Kidney tubule cell (primary cell): ENCODE measurements around the gene SLC27A2.
A peak's percentile ranks its signal among the peaks of the same experiment; 100 is the strongest.
"Not testable (repeated sequence)": the region's sequence is repeated elsewhere in the genome, so short reads cannot be mapped to it uniquely, and the experiment has no call there.

Source experiments
- DNase-seq: peaks from one replicate; pipeline ENCODE4 v3.0.0-alpha.2; 2018; ENCODE audit warnings: low spot score

SLC27A2 gene

DNA sequence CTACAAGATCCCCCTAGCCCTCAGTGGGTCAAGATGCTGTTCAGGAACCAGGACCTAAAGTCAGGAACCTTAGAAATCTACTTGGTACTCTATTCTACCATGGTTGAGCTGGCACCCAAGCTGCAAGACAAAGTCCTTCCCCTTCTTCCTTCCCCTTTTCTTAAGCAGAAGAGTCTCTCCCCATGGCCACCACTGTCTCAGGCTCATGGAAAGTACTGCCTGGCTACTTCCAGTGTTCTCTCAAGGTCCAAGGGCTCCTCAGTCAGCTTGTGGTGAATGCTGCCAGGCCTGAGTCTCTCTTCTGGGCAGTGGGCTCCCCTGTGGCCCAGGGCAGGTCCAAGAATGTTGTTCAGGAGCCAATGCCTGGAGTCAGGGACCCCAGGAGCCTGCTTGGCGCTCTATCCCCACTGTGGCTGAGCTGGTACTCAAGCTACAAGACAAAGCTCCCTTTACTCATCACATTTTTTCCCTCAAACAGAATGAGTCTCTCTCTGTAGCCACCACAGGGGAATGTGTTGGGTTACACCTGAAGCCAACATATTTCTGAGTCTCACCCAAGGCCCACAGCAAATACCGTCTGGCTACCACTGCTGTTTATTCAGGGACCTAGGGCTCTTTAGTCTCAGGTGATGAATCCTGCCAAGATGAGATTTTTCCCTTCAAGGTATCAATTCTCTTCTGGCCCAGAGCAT is 18.1 kb upstream of the SLC27A2 start:
- DNase-seq: peak; percentile 48

DNA sequence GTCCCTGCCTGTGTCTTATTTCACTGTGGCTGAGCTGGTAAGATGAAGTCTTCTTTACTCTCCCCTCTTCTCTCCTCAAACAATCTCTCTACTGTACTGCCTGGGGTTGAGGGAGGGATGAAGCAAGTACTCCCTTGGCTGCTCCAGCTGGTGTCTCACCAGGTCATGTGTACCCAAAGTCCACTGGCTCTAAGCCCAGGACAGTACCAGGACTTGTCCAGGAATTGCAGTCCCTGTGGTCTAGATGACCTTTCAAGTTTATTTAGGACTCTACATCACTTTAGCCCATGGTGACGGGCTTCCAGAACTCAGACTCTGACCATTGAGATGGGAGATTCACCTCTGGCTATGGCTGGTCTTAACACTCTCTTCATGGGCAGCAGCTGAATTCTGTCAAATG is 17.5 kb upstream of the SLC27A2 start:
- no peak for DNase-seq

DNA sequence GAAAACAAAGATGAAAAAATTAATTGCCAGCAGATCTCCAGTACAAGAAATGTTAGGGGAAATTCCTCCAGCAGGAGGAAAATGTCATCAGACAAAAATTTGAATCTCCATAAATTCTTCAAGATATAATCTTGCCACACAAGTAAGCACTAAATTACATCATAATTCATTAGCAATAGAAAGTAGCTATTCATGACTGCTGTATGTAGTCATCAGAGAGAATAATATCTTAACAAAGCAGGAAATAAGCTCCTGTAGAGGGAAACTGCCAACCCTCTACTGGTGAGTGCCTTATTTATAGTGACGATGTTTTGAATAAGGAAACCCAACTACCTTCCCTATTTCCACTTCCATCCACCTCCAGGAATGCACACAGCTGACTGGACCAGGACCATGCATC is 15.8 kb upstream of the SLC27A2 start:
- DNase-seq: peak; percentile 80

DNA sequence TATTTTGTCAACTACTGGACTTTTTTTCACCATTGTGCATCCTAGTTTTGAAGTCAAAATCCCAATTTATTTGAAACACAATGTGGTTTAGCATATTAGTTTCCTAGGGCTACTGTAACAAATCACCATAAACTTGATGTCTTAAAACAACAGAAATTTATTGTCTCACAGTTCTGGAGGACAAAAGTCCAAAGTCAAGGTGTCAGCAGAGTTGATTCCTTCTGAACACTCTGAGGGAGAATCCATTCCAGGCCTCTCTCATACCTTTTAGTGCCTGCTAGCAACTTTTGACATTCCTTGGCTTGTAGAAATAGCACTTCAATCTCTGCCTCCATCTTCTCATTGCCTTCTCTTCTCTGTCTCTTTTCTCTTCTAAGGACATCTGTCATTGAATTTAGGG is 14.9 kb upstream of the SLC27A2 start:
- DNase-seq: no peak

DNA sequence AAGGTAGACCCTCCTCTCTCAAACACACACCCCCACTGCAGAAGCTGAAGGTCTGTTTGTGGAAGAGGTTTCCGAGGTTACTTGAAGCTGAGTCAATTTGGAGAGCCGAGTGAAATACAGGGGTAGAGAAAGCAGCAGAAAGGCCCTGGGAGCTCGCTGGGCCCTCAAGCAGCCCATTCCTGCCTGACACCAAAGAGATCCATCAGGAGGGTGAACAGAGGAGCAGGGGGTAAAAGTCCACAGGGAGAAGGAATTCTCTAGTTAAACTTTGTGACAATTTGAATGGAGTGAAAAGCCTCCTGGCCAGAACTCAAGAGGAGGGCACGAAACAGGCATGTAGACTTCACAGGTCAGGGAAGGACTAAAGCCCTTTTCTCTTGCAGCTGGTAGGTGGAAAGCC is 13.6 kb upstream of the SLC27A2 start:
- no peak for DNase-seq

DNA sequence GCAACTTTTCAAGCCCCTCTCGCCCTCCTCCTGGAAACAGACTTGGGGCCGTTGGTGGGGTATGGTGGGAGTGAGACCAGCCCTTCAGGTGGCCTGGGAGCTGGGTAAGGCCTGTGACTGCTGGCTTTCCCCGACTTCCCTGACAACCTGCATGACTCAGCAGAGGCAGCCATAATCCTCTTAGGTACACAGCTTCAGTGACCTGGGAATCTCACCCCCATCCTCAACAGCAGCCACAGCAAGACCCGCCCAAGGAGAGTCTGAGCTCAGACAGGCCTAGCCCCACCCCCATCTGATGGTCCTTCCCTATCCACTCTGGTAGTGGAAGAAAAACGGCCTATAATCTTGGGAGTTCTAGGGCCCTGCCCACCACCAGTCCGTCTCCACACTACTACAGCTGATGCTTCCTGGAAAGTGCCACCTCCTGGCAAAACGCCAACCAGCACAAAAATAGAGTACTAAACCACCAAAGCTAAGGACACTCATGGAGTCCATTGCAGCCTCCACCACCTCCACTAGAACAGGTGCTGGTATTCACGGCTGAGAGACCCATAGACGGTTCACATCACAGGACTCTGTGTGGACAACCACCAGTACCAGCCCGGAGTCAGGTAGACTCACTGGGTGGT is 13.1 kb upstream of the SLC27A2 start:
- DNase-seq: peak; percentile 34

DNA sequence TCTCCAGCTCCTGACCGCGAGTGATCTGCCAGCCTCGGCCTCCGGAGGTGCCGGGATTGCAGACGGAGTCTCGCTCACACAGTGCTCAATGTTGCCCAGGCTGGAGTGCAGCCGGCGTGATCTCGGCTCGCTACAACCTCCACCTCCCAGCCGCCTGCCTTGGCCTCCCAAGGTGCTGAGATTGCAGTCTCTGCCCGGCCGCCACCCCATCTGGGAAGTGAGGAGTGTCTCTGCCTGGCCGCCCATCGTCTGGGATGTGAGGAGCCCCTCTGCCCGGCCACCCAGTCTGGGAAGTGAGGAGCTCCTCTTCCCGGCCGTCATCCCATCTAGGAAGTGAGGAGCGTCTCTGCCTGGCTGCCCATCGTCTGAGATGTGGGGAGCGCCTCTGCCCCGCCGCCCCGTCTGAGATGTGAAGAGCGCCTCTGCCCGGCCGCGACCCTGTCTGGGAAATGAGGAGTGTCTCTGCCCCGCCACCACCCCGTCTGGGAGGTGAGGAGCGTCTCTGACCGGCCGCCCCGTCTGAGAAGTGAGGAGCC is 9.6 kb upstream of the SLC27A2 start:
- not testable (repeated sequence) for DNase-seq

DNA sequence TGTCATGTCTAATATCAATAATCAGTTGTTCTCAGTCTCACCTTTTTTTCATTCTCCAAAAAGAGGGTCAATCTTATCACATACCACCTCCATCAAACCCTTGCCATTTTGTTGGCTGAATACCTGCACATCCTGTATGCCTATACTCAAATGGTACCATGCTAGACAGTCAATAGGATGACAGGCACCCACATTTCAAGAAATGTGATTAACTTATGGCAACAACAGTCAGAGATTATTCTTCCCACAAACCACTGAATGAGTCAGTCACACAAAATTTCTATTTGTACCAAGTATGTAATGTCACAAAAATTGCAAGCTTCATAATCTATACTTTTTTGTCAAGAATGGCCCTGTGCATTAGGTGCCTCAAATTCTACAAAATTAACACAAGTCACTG is 5.1 kb upstream of the SLC27A2 start:
- DNase-seq: no peak

DNA sequence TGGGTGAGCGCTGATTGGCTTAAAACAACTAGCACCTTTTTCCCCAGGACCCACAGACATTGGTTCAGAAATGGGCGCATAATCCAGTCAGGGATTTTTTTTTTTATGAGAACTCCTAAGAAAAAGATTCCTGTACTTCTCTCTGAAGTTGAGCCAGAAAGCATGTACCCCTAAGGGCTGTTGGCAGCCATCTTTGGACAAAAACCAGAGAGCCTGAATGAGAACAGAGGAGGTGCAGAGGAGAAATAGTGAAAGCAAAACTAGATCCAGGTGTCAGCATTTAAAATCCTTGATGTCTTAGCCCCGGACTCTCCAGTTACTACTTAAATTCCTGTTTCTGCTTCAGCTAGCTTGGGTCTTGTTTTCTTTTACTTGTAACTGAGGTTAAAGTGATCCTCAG is 1.9 kb upstream of the SLC27A2 start:
- DNase-seq: no peak

DNA sequence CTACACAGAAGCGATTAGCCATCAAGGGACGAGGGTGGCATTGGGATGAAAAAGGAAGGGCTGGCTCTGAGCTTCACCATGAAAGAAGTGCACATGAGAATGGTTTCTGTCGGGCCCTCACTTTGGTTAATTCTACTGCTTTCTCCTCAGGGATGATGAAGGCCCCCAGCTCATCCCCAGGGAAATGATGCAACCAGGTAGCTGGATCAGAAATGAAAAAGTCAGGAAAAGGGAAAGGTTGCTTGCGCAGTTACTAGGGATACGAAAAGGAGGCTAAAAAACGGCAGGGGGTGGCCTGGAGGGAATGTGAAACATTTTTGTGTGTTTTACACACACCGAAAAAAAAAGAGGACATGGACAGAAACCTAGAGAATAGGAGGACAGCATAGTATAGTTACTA is 1.4 kb upstream of the SLC27A2 start:
- DNase-seq: no peak

DNA sequence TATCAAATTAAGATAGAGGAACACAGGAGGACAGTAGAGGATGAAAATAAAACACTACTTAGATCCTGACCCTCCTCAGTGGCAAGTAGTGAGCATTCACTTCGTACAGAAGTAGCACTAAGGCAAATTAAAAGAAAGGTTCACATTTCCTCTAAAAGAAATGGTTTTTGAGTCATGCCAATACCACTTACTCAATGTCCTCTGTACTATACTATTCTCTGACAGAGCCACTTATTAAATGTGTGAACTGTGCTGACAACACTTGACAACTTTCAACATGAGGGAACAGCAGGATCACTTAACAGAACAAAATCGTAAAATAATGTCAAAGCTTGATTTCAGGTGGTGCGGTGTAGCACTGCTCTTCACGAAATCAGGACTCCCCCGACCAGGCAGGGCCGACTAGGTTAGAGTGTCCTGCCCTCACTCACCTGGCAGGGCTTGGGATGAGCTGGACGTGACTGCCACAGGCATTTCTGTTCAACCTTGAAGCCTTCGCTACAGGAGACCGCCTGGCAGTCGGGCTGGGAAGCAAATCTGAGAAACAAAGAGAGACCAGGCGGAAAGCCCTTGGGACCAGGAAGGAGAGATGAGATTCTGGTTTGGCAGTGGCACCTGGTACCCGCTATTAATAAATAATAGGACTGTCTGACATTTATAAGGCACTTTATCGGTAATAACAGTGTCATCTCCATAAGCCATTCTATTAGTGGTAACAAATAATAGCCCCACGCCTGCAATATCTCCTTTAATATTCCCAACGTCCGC is 611 bp upstream of the SLC27A2 start:
- peak; percentile 27 for DNase-seq

DNA sequence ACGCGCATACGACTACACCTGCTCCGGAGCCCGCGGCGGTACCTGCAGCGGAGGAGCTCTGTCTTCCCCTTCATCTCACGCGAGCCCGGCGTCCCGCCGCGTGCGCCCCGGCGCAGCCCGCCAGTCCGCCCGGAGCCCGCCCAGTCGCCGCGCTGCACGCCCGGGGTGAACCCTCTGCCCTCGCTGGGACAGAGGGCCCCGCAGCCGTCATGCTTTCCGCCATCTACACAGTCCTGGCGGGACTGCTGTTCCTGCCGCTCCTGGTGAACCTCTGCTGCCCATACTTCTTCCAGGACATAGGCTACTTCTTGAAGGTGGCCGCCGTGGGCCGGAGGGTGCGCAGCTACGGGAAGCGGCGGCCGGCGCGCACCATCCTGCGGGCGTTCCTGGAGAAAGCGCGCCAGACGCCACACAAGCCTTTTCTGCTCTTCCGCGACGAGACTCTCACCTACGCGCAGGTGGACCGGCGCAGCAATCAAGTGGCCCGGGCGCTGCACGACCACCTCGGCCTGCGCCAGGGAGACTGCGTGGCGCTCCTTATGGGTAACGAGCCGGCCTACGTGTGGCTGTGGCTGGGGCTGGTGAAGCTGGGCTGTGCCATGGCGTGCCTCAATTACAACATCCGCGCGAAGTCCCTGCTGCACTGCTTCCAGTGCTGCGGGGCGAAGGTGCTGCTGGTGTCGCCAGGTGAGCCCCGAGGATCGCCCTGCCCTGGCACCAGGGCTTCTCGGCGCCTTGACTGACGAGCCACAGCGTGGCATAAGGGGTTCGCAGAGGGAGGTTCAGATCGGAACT is 420 bp downstream of the SLC27A2 start:
- DNase-seq: peak; percentile 47

DNA sequence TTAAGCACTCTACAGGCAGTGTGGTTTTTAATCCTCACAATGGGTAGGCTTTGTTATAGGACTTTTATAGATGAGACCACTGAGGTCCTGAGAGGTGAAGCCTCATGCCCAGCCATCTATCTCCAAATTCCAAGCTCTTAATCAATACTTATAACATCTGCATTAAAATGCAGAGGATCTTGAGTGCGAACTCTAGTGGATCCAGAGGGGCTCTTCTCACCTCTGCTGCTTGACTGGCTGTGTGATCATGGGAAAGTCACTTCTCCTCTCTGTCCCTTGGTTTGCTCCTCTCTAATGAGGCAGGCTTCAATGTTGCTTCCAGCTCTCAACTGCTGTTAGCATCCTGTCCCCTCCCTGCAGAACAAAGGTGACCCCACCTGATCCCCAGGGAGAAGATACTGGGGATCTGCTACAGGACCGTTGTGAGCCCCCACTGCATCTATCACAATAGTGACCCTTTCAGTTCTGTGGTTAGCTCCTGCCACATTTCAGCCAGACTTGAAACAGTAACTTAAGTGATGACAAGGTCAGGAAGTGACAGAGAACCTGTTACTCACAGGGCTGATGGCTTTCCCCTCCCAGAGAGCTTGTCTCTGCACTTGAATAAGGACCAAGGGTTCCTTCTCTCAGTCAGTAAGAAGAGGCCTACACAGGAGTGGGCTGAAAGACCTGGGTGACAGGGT is 1.3 kb downstream of the SLC27A2 start:
- DNase-seq: peak; percentile 61

DNA sequence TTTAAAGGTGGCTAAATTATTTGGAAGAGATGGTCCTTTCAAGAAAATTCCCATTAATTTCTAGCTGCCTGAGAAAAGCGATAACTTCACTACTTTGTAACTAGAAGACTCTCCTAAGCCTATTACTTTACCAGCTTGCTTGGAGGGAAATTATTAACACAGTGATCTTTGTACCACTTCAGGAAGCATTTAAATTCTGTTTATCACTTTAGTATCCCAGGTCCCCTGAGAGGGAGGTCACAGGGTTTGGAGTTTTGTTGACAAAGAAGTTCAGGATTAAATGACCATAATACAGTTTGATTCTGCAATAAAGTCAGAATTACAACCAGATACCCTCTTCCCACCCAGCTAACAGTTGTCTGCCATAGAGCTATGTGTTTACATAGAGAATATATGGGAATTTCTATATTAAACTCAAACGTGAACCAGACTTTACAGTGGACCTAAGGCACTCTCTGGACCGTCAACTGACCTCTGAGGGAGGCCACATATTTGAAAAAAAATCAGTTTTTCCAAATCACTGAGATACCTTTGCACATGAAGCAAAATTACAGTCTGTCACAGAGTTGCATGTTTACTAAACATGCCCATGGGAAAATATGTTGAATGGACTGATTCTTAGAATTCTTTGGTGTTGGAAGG is 3.0 kb downstream of the SLC27A2 start:
- DNase-seq: no peak

DNA sequence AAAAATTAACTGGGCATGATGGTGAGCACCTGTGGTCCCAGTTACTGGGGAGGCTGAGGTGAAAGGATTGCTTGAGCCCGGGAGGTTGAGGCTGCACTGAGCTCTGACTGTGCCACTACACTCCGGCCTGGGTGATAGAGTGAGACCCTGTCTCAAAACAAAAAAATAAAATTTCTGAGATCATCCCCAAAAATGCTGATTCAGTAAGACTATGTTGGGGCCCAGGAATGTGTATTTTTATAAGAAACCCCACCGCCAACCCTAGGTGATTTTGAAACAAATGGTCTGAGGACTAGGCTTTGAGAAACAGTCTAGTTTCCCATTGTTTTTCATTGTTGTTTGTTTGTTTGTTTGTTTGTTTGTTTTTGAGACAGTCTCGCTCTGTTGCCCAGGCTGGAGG is 4.1 kb downstream of the SLC27A2 start:
- DNase-seq: no peak

DNA sequence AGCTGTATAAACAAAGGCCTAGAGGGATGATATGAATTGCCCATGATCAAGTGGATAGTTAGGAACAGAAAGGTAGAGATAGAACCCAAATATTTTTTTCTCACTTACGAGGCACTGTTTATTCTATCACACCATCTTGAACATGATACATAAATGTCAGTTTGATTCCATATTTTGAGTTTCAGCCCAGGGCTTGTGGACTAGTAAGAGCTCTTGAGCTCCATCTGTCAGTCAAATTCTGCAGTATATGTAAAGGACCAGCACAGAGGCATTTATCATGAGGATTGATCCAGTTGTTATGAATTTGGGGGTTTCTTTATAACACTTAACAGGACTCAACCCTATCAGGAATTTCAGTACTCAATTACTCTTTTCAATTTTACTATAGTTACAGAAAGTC is 4.8 kb downstream of the SLC27A2 start:
- DNase-seq: no peak

DNA sequence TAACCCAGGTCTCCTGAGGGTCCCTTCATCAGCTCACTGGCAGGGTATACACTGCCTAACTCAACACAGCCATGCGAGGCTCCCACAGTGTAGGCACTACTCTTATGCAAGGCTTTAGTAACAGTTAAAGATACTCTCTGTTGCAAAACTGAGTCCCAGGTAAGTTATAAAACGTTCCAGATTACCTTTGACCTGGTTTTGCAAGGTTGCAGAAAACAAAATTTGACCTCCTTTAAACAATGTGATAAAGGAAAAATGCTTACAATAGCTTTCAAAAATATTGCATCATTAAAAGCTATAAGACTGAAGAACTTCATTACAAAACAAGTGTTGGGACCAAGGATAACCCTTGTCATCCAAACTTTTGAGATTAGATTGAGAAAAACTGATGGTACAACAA is 5.5 kb downstream of the SLC27A2 start:
- no peak for DNase-seq

DNA sequence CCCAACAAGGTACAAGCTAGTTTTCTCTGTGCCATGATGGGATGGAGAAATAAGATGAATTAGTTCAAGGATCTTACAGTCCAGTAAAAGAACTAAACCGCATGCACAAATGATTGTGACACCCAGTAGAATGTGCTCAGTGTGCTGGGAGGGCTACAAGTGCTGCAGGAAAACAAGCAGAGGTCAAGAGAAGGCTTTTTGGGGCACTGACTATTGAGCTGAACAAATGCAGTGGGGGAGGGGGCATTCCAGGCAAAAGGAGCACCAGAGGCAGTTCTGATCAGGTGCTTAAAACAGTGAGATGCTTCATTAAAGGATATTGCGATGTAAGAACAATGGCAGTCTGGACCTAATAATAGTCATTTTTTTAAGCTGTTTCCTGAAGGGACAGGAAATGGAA is 6.0 kb downstream of the SLC27A2 start:
- no peak for DNase-seq

DNA sequence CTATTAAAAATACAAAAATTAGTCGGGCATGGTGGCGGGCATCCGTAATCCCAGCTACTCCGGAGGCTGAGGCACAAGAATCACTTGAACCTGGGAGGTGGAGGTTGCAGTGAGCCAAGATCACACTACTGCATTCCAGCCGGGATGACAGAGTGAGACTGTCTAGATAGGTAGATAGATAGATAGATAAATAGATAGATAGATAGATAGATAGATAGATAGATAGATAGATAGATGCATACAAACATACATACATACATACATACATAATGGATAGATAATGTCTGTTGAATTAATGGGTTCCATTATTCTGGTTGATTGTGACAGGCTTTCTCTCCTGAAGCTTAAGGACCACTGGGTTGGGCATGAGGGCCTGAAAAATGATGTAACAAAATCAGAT is 6.8 kb downstream of the SLC27A2 start:
- not testable (repeated sequence) for DNase-seq

DNA sequence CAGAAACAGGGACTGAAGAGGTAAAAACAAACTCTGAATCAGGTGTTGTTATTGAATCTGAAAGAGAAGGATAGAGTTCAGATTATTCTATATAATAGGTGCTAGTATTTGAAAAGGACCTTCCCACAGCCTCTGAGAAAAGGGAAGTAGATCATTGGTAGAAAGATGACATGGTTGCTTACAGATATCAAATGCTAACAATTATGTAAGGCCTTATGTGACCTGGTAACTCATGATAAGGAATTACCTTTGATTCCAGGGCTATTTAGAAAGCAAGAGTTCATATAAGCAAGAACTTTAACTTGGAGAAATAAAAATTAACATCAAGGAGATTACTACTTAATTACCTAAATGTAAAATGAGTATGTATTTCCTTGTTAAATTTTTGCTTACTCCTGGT is 7.6 kb downstream of the SLC27A2 start:
- DNase-seq: no peak

DNA sequence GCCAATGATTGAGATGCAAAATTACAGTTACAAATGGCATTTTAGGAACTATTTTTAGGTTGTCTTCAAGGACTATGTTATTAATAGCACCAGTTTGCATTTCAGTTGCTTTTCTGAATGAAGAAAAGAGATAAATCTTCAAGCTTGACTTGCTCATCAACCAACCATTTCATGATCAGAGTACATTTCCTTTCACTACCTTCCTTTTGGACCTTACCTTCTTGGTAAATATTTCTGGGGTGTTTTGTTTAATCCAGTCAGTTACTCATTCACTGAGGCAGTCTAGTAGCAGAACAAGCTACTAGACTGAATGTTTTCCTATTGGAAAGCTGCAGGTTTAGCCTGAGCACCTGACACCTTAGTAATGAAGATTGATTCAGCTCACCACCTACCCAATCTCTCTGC is 8.2 kb downstream of the SLC27A2 start:
- DNase-seq: peak; percentile 81
